GOT3 (cell line): Measurements from ENCODE around the gene ST6GAL1.

Experiments used
- DNase-seq: peaks from one replicate; lab custom pipeline; 2025; ENCODE audit warnings: mixed read lengths; lab: John Stamatoyannopoulos, UW

Gene ST6GAL1

GRCh38 chr3:186915806-186916796, 14.2 kb upstream of the ST6GAL1 start:
- no peak for DNase-seq

- DNase-seq: no peak
These were observed 12.6 kb upstream of the ST6GAL1 start for GRCh38 chr3:186917512-186918312.

- no peak for DNase-seq
These were observed 10.0 kb upstream of the ST6GAL1 start for GRCh38 chr3:186920301-186920700.

GRCh38 chr3:186920796-186921195, 9.5 kb upstream of the ST6GAL1 start:
- DNase-seq: no peak

GRCh38 chr3:186921578-186921977, 8.7 kb upstream of the ST6GAL1 start:
- DNase-seq: no peak

GRCh38 chr3:186922224-186922623, 8.1 kb upstream of the ST6GAL1 start:
- no peak for DNase-seq

- no peak for DNase-seq
These were observed 7.5 kb upstream of the ST6GAL1 start for GRCh38 chr3:186922790-186923189.

- DNase-seq: no peak
These were observed 7.1 kb upstream of the ST6GAL1 start for GRCh38 chr3:186923241-186923640.

GRCh38 chr3:186925826-186926225, 4.5 kb upstream of the ST6GAL1 start:
- no peak for DNase-seq

GRCh38 chr3:186929186-186929585, 1.1 kb upstream of the ST6GAL1 start:
- DNase-seq: no peak

GRCh38 chr3:186929685-186930084, 641 bp upstream of the ST6GAL1 start:
- no peak for DNase-seq

GRCh38 chr3:186930641-186931531, 560 bp downstream of the ST6GAL1 start:
- DNase-seq: no peak

GRCh38 chr3:186931532-186932280, 1.4 kb downstream of the ST6GAL1 start:
- DNase-seq: no peak

GRCh38 chr3:186932281-186933181, 2.2 kb downstream of the ST6GAL1 start:
- DNase-seq: no peak

- no peak for DNase-seq
These were observed 3.5 kb downstream of the ST6GAL1 start for GRCh38 chr3:186933816-186934215.

GRCh38 chr3:186935133-186935532, 4.8 kb downstream of the ST6GAL1 start:
- DNase-seq: no peak

GRCh38 chr3:186937017-186937875, 6.9 kb downstream of the ST6GAL1 start:
- DNase-seq: no peak

GRCh38 chr3:186938716-186939115, 8.4 kb downstream of the ST6GAL1 start:
- no peak for DNase-seq

- DNase-seq: no peak
These were observed 9.2 kb downstream of the ST6GAL1 start for GRCh38 chr3:186939536-186939935.
